CD4-positive, alpha-beta T cell treated with Interleukin-2 at 100 ng/mL for 4 hours (primary cell): Measurements from ENCODE around the gene ADAMTS13.

Source experiments
- DNase-seq: peaks from one replicate; pipeline ENCODE4 v3.0.0-alpha.2; 2020; ENCODE audit warnings: low spot score

Gene ADAMTS13

DNA sequence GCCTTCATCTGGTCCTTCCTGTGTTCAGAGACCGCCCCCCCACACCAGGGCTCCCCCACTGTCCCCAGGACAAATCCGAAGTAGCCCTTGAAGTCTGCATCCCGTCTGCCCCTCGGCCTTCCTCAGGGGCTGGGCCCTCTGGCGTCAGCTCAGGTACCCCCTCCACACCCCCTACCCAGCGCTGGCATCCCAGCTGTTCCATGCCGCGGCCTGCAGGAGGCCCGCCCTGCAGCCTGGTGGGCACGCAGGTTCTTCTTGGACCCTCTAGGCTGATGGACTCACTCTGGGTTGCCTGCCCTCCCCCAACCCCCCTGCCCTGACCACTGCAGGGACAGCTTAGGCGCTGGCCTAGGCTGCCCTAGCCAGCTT, 50.1 kb downstream of the ADAMTS13 start:
- no peak for DNase-seq

GRCh38 chr9:133472753-133473378, 50.7 kb downstream of the ADAMTS13 start:
- DNase-seq = no peak

GRCh38 chr9:133473743-133474142, 51.6 kb downstream of the ADAMTS13 start:
- DNase-seq = no peak

DNA sequence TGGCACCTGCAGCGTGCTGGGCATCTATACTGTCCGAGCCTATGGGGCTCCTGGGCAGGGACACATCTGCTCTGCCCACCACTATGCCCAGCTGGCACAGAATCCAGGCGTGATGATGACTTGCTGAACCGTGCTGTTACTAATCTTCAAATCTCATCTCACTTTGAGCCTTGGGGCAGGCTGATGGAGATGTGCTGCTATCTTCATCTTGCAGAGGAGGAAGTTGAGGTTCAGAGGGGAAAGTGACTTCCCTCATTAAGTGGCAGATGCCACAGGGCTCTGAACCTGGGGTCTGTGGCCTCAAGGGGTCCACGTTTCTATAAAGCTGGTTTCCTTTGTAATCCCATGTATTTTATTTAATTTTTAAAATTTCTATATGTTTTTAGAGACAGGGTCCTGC, 52.0 kb downstream of the ADAMTS13 start:
- DNase-seq = no peak

DNA sequence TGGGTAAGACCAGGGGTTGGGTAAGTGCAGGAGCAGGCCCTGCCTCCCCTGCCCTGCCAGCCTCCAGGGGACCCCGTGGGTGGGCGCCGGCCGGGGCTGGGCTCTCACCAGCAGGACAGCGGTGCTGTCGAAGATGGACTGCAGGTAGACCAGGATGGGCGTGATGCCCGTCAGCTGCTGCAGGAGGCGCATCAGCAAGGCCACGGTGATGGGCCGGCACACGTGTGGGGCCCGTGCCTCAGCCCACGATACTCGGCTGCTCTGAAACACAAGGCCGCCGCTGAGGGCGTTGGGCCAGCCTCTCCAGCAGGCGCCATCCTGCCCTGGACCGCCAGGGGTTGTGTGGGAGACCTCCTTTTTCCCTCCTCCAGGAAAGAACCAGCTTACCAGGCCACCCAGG, 52.7 kb downstream of the ADAMTS13 start:
- DNase-seq = no peak

GRCh38 chr9:133475292-133476012, 53.3 kb downstream of the ADAMTS13 start:
- DNase-seq = no peak

GRCh38 chr9:133476036-133476931, 54.1 kb downstream of the ADAMTS13 start:
- no peak for DNase-seq

- DNase-seq = no peak
Observed at GRCh38 chr9:133476941-133477340, 54.8 kb downstream of the ADAMTS13 start.

DNA sequence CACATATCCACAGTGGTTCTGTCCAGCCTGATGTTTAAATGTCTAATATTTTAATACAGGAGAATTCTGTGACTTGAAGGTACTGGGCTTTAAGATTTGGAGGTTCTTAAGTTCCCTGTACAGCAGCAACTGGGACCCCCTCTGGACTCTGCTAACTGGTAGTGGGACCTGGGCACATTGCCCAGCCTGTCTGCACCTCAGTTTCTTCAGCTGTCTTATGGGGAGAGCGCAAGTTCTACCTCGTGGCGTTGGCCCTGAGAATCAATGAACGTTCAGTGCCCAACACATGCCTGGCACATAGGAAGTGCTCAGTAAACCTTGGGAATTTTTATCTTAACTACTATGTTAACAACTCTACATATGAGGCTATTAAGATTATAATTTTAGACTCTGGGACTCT, 55.3 kb downstream of the ADAMTS13 start:
- no peak for DNase-seq

- DNase-seq = no peak
Observed at GRCh38 chr9:133477992-133478850, 56.1 kb downstream of the ADAMTS13 start.

- peak; percentile 78 for DNase-seq
Observed at GRCh38 chr9:133478851-133479711, 56.9 kb downstream of the ADAMTS13 start, which contains the start of gene SLC2A6. Gene SLC2A6 (minus strand): TSS chr9:133479099. CDS start chr9:133479059, 40 bp downstream.

- no peak for DNase-seq
Observed at GRCh38 chr9:133483611-133484010, 61.4 kb downstream of the ADAMTS13 start.

GRCh38 chr9:133484671-133485437, 62.7 kb downstream of the ADAMTS13 start:
- DNase-seq = no peak

DNA sequence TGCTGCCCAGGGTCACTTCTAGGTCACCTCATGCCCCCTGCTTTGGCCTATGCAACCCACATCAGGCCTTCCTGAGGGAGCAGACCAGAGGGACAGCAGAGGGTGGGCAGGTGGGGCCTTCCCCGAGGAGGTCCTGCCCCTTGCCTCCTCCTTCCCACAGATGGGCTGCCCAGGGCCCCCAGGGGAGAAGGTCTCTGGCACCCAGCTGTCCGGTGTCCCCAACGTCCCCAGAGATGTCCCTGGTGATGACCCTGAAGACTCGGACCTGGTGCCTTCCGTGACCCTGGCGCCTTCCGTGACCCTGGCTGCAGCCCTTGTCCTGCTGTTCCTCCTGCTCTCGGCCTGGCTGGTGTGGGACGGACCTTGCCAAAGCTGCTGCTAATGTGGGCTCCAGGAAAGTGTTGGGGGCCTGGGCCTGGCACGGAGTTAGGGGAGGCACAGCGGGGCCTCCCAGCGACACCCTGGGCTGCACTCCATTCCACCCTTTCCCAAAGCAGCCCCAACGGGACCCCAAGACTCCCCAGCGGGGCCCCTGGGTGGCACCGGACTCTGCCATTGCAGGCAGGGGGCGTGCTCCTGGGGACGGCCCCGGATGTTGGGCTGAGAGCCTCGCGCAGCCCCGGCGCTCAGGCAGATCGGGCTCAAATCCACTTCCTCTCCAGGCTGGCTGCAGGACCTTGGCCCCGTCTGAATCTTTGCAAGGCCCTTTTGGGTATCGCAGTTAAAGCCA, 63.5 kb downstream of the ADAMTS13 start:
- DNase-seq = no peak

DNA sequence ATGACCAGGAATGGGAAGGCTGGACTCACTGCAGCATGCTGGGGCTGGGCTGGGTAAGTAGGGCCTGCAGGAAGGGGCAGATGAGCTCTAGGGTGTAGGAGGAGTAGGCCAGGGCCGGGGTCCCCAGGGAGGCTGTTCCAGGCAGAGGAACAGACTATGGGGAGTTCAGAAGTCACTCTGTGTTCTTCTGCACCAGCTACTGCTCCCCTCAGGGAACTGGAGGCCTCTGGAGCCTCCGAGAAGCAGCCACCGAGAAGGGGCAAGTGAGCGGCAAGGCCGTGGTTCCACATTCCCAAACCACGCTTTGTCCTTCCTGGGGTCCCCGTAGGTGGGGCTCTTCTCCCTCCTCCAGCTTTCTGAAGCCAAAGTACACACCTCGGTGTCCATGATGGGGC, 65.2 kb downstream of the ADAMTS13 start:
- no peak for DNase-seq

GRCh38 chr9:133488686-133489252, 66.6 kb downstream of the ADAMTS13 start:
- DNase-seq = no peak

DNA sequence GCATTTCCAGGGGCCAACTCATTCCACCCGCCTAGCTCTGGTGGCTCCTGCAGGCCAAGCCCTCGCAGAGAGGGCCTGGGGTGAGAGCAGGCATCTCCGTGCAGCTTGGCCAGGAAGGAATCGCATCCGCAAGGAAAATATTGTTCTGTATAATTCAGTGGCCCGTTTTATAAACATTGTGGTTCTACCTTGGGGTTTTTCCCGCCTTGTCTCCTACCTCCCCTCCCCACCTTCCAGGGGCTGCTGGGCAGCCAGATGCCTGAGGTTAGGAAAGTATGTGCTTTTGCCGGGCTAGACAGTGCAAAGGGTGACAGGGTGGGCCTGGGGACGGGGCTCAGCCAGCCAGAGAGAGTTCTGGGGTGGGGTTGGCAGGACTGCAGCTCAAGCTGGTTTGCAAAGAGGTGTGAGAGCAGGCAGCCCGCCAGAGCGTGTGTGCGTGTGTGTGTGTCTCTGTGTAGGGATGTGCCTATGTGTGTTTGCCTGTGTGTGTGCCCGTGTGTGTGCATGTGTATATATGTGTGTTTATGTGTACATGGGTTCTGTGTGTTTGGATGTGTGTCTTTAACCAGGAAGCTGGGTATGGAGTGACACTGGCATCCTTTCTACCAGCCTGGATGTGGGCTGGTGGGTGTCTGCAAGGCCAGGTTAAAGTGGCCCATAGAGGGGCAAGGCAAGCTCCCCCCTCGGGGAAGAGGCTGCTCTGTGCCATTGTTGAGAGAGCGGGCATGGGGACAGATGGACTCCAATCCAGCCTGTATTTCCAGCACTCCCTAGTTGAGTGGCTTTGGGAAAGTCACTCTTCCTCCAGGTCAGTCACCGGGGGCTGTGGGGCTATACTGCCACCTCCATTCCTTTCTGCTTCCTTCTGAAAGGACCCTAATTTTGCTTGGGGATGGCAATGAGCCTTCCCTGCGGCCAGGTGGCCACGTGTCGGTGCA, 67.4 kb downstream of the ADAMTS13 start:
- no peak for DNase-seq

DNA sequence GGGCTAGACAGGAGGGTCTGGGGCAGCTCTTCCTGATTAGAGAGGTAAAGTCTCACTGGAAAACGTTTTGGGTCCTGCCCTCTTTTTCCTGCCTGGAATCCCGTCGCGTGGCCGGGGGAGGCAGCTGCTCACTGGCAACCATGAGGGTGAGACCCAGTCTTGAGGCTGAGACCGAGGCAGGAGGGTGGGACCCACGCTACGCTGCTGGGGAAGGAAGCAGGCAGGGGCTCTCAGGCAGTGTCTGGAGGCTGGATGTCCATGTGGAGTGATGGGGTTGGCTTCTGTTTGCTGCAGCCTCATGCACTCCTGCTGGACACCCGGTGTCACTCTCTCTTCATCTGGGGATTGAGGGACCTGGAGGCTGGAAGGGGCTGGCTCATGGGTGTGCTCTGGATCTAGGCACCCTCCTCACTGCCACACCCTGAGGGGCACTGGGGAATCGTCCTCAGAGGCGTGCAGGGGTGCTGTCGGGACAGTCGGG, 68.1 kb downstream of the ADAMTS13 start:
- no peak for DNase-seq
